ENCODE measurements around the gene FXYD2.

FXYD2 gene

DNA sequence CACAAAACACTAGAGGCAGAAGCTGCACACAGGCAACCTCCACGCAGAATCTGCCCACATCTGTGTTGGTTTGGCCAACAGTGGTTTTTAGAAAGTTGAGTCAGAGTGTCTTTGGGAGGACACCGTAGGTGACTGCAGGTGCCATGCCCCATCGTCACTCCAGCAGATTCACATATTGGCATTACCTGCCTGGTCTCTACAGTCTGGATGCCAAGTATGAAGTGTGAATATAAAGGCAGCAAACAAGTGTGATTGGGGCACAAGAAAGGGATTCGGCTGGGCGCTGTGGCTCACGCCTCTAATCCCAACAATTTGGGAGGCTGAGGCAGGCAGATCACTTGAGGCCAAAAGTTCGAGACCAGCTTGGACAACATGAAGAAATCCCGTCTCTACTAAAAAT, 11.0 kb upstream of the FXYD2 start:
- DNase-seq (ENCODE audit: low read depth, low spot score): no peak

DNA sequence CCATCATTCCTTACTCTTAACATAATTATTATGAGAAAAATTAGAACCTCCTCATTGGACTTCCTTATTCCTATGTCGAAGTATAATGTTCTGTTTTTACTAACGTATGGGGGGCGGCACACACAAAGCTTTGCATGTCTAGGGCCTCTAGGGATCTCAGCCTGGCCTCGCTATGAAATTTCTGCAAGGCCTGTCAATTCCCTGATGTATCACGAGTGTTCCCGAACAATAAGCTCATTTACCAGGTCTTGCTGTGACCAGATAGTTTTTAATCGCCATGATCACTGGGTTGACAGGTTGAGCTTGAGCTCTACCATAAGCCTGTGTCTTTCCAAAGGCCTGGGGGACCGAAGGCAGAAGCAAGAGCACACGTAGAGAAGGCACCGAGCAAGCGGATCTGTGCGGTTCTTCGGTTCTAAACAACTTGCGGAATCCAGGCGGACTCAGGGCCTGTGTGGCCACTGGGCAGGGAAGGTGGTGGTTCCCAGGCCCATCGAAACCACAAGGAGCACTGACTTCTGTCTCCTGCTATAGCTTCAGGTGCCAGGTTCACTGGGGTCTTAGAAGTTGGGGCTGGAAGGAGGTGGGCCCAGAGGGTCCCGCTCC, 10.4 kb upstream of the FXYD2 start:
- DNase-seq (ENCODE audit: low read depth, low spot score): no peak

DNA sequence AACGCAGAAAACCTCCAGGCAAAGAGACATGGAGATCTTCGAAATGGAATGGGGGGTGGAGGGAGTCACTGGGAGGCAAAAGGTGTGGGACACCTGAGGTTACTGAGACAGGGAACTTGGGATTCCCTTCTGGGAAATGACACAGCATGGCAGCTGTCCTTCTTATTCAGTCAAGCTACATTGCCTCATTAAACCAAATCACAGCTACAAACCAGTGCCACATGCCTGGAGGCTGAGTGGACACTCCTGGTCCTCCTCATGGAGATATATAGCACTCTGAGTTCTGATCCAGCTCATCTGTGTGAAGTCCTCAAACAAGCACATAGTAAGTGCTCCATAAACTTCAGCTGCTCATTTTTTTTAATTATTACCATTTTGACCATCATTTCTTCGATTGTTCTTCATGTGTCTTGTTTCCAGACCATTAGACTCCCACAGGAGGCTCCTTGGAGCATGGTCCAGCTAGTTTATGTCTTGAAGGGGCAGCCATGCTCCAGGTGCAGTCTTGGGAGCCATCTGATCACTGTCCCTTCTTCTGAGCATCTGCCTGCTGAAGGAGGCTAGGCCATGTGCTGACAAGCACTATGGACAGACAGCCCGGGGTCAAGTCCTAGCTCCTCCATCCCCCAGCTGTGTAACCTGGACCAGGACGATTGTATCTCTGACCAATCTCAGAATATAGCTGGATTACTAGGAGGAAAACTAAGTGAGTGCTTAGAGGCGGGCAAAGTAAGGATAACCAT, 9.7 kb upstream of the FXYD2 start:
- DNase-seq (ENCODE audit: low read depth, low spot score): no peak

DNA sequence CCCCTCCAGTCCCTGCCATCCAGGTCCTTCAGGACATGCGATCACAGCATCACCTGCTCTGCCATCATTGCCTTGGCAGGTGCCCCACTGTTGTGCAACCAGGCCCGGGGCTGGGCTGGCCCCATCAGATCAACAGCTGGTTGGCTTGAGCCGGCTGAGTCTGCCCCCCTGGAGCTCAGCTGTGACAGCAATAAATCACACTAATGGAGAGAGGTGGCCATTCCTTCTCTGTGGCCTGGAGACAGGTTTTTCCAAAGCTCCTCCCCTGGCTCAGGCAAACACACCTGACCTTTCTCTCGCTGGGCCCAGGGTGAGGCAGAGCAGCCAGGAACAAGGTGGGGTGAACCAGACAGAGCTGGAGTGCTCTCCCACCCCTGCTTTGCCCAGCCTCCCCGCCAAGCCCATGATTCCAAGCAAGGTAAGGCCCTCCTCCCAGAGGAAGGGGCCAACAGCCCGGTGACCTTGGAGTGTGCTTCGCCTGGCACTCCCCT, 8.9 kb upstream of the FXYD2 start:
- DNase-seq (ENCODE audit: low read depth, low spot score): peak; percentile 85

DNA sequence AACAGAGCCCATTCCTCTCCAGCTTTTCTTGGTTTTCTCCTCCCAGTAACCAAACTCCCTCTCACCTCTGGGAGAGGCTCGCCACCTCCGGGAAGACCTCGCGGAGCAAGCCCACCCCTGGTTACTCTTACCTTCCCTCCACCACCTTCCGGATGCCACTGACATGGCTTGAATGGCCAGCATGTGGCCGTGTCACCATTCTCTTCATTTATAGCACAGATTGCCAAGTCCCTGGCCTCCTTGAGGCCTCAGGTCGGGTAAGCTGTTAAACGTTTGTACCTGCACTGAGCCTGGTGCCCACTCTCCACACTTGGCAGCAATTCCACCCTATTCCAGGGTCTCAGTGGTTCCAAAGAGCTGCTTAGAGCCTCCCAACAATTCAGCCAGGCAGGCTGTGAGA, 8.0 kb upstream of the FXYD2 start:
- no peak for DNase-seq (ENCODE audit: low read depth, low spot score)

DNA sequence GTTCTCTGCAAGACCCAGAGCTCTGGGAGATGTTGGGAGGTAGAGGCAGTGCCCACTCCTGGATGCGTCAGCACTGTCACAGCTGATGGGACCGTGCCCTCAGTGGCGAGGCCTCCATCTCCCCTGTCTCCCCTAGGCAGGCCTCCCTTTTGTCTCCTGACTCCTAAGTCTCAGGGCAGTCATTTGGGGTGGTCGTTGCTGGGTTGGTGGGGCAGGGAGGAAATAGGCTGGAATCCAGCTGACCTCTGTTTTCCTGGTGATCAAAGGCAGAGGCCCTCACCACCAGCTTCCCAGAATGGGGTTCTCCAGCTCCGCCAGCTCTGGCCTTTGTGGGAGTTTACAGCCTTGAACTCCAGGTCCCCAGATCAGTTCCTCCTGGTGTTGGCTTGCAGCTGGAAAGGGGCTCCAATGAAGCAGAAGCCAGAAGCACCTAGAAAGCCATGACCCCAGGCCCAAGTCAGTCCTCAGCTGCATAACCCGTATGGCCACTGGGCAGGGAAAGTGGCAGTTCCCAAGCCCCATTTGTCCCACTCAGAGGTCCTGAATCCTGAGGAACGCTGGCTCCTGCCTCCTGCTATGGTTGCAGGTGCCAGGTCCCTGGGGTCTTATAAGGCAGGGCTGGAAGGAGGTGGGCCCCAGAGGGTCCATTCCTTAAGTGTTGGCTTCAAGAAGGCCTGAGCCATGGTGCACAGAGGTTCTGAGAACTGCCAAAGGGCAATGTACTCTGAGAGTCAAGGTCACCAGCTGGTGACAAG, 7.3 kb upstream of the FXYD2 start:
- DNase-seq (ENCODE audit: low read depth, low spot score): no peak

DNA sequence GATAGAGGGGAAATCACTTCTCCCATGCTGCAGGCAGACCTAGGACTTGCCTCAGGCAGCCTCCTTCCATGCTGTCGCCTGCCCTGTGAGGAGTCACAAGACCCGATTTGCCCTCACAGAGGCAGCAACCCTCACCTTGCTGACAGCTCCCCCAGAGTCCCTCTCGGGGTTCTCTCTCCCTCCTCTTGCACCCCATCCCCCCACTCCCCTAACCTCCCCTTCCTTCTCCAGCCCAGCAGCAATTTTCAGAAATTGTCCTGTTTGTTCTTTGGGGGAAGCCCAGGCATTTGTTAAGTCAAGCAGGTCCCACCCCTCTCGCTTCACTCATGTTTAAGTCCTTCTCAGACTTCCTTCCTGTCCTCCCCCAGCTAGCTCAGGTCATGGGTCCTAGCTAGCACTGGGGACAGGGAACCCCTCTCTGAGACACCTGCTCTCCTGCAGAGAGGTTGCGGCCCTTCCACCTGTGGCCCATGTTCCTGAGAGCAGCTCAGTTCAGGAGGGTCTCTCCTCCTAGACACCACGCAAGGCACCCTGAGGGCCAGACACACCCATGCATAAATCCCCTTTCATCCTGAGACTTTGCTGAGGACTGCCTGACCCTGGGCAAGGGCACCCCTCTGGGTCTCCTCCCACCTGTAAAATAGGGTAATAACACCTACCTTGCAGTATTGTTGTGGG, 6.3 kb upstream of the FXYD2 start:
- DNase-seq (ENCODE audit: low read depth, low spot score): peak; percentile 18

DNA sequence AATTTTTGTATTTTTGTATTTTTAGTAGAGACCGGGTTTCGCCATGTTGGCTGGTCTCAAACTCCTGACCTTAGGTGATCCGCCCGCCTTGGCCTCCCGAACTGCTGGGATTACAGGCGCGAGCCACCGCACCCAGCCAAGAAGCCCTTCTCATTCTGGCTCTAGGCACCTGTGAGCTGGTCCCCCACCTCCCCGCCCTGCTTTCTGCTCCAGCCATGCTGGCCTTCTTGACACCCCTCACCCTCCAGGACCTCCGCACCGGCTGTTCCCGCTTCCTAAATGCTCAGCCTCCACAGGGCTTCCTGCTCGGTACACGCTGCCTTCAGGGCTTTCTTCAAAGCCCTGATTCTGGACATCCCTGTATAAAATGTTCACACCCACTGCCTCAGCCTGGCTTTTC, 5.5 kb upstream of the FXYD2 start:
- no peak for DNase-seq (ENCODE audit: low read depth, low spot score)

DNA sequence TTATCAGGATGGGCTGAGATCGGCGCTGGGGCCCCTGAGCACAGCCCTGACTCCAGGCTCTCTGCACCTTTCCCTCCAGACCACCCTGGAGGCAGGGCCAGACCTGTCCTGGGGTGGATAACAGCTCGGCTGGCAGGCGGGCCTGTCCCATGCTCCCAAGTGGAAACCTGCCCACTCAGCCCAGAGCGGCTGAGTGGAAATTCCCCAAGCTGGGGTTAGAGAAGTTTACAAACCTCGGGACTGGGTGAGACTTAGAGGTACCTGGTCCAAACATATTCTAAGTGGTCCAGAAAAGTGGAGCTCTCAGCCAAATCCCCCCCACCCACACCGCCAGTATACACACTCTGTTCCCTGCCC, 4.8 kb upstream of the FXYD2 start:
- no peak for DNase-seq (ENCODE audit: low read depth, low spot score)

DNA sequence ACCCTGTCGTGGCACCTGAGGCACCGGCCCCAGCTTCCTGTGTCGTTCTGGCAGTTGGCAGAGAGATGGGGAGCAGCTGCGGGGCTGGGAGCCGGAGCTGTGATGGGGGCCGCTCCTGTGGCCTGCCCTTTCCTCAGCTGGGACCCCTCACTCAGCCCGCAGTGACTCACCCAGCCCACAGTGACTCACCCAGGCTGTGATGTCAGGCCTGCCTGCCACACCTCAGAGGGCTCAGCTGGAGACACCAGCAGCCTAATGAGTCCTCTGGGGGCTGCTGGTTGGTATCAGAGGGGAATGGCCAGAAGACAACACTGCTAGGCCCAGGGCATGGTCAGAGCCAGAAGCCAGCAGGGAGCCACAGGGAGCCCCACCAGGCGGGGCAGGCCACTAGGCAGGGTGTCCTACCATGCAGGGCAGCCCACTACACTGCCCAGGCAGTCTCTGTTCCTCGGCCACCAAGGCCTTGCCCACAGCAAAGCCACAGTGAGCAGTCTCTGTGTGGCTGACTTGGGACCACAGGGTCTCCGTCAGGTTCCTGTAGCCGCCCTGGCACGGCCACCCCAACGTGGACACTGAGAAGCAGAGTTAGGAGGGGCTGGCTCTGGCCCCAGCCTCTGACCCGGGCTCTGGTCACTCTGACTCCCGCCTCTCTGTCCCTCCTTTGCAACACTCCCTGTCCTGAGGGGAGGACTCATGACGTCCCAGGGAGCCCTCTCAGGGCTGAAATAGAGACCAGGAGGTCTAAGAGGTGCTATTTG, 4.2 kb upstream of the FXYD2 start:
- DNase-seq (ENCODE audit: low read depth, low spot score): peak; percentile 64

DNA sequence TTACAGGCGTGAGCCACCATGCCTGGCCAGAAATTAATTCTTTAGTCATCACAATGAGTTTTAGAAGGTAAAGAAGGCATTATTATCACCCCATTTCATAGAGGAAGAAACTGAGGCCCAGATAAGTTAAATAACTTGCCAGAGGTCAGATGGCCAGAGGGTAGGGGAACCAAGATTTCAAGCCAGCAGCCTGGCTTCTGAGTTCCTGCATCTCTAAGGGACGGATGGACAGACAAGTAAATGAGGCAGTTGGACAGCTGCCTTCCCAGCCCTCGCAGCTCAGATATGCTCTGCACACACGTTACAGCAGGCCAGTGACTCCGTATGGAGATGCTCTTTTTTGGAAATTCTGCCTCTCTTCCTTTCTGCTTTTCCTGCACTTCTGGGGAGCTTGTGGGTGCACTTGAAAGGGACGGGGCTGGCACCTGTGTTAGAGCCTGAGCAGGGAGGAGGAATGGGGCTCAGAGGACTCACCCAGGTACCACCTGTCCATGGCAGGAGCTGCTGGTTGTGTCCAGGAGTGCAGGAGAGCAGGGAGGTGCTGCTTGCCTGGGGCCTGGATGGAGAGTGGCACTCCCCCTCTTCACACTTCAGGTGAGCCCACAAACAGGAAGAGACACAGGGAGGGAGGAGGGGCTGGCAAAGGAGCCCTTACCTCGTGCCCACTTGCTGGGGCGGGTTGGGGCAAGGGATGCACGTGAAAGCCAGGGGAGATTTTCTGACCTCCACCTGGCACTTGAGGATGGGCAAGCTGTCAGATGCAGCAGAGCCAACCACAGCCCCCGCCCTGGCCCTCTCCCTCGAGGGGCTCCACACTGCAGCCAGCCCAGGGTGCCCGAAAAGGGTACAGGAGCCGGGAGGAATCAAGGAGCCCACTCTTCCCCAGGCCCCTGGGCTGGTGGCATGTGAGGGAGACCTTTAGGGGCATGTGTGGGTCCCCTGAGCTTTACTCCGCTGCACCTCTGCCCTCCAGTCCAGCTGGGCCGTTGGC, 3.3 kb upstream of the FXYD2 start:
- DNase-seq (ENCODE audit: low read depth, low spot score): no peak

DNA sequence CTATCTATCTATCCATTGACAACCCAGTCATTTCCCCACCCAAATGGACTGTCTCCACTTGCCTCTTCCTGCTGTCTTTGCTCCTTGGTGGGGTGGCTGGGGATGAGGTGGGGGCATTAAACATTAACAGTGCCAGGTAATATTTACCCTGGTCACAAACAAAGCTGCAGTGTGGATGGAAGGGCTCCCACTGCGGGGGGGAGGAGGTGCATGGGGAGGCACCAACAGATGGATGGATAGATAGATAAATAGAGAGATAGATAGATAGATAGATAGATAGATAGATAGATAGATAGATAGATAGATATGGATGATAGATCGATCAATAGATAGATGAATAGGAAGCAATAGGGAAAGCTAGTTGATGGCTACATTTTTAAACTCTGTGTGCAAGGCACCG, 2.3 kb upstream of the FXYD2 start:
- DNase-seq (ENCODE audit: low read depth, low spot score): no peak

DNA sequence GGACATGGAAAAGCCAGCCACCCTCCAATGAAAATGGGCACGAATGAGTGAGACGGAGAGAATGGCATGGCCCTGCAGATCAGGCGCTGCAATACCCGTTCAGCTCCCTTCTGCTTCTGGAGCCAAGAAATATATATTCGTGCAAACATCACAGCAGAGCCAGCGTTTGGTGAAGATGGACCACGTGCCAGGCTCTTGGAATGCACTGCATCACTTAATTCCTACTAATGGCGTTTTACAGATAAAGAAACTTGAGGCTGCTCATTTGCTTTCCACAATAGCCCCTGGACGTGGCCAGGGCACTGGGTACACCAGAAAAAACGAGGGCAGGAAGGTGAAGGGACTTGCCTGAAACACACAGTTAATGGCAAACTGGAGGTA, 1.6 kb upstream of the FXYD2 start:
- no peak for DNase-seq (ENCODE audit: low read depth, low spot score)

DNA sequence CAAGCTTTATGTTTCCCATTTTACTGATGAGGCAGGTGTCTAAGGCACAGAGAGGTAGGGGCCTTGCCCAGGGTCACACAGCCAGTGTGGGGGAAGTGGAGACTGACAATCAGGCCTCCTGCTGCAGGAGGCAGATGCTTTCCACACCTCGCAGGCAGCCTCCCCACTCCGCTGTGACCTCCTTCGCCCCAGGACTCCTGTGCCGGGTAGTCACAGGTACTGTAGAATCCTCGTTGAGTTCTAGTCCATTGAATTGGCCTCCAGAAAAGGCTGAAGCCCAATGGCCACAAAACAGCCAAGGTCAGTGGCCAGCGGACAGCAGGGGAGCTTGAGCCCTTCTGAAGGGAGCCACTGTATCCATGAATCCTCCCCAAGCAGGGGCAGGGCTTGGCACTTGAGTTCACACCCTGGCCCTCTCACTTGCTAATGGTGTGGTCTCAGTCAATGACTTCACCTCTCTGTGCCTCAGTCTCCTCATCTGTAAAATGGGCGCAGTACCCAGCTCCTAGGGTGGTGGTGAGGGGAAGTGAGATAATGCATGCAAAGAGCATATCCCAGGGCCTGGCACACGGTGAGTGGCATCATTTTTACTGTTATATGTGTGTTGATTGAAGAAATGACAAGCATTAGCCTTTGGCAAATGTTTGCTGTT, 1.1 kb upstream of the FXYD2 start:
- no peak for DNase-seq (ENCODE audit: low read depth, low spot score)

DNA sequence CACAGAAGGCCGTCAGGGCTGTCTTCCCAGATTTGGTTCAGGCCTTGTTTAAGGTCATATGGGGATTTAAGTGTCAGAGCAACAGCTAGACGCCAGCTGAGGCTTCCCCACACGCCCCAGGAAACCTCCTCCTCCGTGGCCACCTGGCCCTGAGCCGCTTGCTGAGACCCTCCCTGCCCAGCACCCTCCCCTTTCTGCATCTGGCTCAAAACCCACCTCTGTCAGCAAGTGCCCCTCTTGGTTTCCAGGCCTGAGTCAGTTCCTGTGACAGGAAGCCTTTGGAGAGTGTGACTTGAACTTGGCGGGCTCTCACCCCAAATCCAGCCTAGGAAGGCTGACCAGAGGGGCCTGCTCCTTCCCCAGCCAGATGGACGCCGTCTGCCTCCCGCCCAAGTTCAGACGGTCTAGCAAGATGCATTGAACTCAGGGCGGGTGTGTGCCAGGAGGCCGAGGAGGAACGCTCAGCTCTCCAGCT, 561 bp downstream of the FXYD2 start:
- DNase-seq (ENCODE audit: low read depth, low spot score): peak; percentile 5

DNA sequence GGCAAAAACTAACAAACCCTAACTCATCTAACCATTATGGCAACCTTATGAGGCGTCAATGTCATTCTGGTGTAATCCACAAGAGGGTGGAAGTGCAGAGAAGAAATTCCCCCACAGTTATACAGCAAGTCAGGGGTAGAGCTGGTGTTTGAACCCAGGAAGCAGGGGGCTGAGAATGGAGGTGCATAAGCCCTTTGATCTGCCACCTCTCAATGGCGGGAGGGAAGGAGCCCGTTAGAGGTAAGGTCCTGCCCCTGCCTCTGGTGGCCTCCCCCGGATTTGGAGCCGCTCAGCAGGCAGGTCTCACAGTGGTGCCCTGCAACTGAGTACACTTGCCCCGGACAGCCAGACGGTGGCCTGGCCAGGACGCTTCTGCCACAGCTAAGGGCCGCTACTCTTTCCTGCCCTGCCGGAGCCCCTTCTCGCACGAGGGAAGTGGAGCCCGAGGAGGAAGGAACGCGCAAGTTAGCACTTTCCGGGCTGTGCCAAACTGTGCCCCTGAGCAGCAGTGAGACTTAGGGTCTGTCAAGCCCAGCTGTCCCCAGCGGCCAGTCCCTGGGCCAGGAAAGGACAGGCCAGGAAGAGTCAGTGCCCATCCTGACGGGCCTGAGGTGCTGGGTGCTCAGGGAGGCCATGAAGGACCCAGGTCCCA, 1.1 kb downstream of the FXYD2 start:
- DNase-seq (ENCODE audit: low read depth, low spot score): peak; percentile 10

DNA sequence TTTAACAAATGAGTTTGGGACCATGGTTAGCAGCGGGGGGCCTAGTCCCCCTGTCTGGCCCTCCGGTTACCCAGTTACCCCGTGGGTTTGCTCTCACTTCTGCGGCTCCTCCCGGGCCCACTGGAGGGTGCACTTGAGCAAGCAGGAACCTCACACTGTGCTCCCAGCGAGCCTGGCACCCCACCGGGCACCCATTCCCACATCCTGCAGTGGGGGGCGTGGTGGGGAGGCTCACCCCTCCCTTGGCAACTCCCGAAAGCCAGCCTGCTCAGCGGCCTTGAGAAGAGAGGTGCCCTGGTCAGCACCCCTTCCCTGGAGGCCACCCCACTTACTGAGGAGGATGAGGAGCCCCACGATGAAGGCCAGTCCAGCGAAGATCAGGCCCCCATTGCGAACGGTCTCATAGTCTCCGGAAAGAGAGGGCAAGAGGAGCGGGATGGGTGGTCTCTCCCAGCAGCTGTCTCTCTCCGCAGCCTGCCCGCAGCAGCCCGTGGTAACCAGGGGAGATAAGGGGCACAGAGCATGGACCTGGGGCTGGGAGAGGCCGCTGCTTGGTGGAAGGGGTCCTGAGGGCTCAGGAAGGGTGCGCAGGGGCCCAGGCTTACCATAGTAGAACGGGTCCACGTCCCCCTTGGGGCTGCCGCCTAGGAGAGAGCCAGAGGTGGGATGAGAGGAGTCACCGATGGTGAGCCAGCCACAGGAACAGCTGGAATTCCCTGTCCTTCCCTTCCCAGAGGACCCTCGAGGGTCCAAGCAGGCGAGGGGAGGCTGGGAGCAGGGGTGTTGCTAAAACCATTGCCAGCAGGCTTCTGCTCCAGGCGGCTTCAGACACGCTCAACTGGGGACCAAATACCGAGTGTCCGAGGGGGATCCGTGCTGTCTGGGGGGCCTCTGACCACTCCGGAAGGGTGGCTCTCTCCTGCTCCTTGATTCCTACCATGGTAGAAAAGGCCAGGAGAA, 2.2 kb downstream of the FXYD2 start:
- no peak for DNase-seq (ENCODE audit: low read depth, low spot score)

DNA sequence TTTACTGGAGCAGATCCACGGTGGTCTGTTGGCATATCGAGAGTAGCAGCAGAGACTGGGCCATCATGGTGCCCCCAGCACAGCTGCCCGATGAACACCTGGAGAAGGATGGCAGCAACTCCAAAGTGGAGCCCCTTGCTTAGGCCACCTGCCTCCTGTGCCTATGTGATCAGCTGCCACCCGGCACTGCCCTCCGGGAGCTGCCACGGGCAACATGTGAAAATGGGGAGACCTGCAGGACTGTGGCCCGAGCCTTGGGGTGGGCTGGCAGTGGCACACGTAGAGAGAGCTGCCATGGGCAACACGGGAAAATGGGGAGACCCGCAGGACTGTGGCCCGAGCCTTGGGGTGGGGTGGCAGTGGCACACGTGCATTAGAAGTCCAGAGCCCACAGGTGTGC, 3.1 kb downstream of the FXYD2 start:
- no peak for DNase-seq (ENCODE audit: low read depth, low spot score)
